Activated T-helper 1 cell treated with anti-CD3 and anti-CD28 coated beads, Interleukin-12 subunit alpha, Interleukin-12 subunit beta, Interleukin-2, Interleukin-4 antibody, amounts not matched to agents 30 ng/mL and 10 ng/mL and 1 ng/mL, durations not matched to agents 14 hours and 24 hours and 36 hours (primary cell): ENCODE data around the gene LOXHD1. TPM values are rescaled to one million over a fixed set of nuclear protein-coding genes. Genes with fewer than 3 reads are reported as not detected.

Source experiments
- DNase-seq: peaks from one replicate; pipeline ENCODE4 v3.0.0; 2021; ENCODE audit warnings: low spot score
- H3K27ac Mint-ChIP-seq: one replicate; pipeline ENCODE4 v1.8.0; 2021; ENCODE audit warnings: mild to moderate bottlenecking, mixed read lengths
- H3K27me3 Mint-ChIP-seq: one replicate; pipeline ENCODE4 v1.8.0; 2022; ENCODE audit warnings: mild to moderate bottlenecking, moderate library complexity, mixed read lengths; ENCODE audit not compliant: insufficient read depth
- H3K36me3 Mint-ChIP-seq: one replicate; pipeline ENCODE4 v1.8.0; 2021; ENCODE audit warnings: low read depth, mixed read lengths
- H3K4me1 Mint-ChIP-seq: one replicate; pipeline ENCODE4 v1.8.0; 2021; ENCODE audit warnings: low read depth, mixed read lengths
- H3K4me3 Mint-ChIP-seq: one replicate; pipeline ENCODE4 v1.8.0; 2021; ENCODE audit warnings: mild to moderate bottlenecking, moderate library complexity, mixed read lengths
- H3K9me3 Mint-ChIP-seq: one replicate; pipeline ENCODE4 v1.8.0; 2021; ENCODE audit warnings: mixed read lengths
- intact Hi-C: fragments of 100-400 bp; cut with micrococcal nuclease; formaldehyde crosslinking; loops from one replicate; pipeline ENCODE4 v1.15.1; 2024
- total RNA-seq: library from RNA; stranded (reverse); gene quantifications from 2 replicates; pipeline ENCODE4 v1.2.3, GENCODE V29; 2022

Gene LOXHD1
- total RNA-seq, 1 donor from 2014 or later: not detected

- Mint-ChIP-seq H3K36me3 (no peaks in the 10 kb centered on the region), H3K27me3 (peaks cover 14% of the 10 kb centered on the region), H3K27ac (no peak overlapping the region), H3K9me3 (no peaks in the 10 kb centered on the region), H3K4me3 (no peak overlapping the region), H3K4me1 (no peaks in the 10 kb centered on the region)
- no peak for DNase-seq
- intact Hi-C loops: no loop called here
These were observed 172.0 kb downstream of the LOXHD1 start for GRCh38 chr18:46484971-46485370.

- intact Hi-C loops: no loop called here
These were observed 174.2 kb downstream of the LOXHD1 start for GRCh38 chr18:46482831-46483230.

GRCh38 chr18:46481847-46482245 lies 175.2 kb downstream of the LOXHD1 start:
- intact Hi-C loops: loop anchor here (1.0 to 2.0 kb wide), 4 partner anchors 177 to 334 kb away; no protein-coding TSS in a partner anchor
- Mint-ChIP-seq H3K27me3 (peaks cover 13% of the 10 kb centered on the region), H3K4me1 (no peaks in the 10 kb centered on the region), H3K9me3 (no peaks in the 10 kb centered on the region), H3K4me3 (no peak overlapping the region), H3K36me3 (no peaks in the 10 kb centered on the region), H3K27ac (no peak overlapping the region)
- DNase-seq: no peak

More at GRCh38 chr18:46482831-46483230, 174.2 kb downstream of the LOXHD1 start:
- Mint-ChIP-seq H3K27me3 (peaks cover 13% of the 10 kb centered on the region), H3K4me3 (no peak overlapping the region), H3K4me1 (no peaks in the 10 kb centered on the region), H3K9me3 (no peaks in the 10 kb centered on the region), H3K36me3 (no peaks in the 10 kb centered on the region), H3K27ac (no peak overlapping the region)
- DNase-seq: no peak

- DNase-seq: peak; percentile 27
- intact Hi-C loops: loop anchor here (1.0 to 2.0 kb wide), 4 partner anchors 178 to 333 kb away; no protein-coding TSS in a partner anchor
These were observed 175.8 kb downstream of the LOXHD1 start for GRCh38 chr18:46481048-46481846.

GRCh38 chr18:46480226-46480625 lies 176.8 kb downstream of the LOXHD1 start:
- no peaks in the 10 kb centered on the region for H3K4me1 Mint-ChIP-seq
- H3K27ac Mint-ChIP-seq: no peak overlapping the region
- peaks cover 13% of the 10 kb centered on the region for H3K27me3 Mint-ChIP-seq
- intact Hi-C loops: loop anchor here (2.0 kb wide), 1 partner anchor 179 kb away; no protein-coding TSS in a partner anchor
- no peaks in the 10 kb centered on the region for H3K9me3 Mint-ChIP-seq
- DNase-seq: no peak
- H3K4me3 Mint-ChIP-seq: no peak overlapping the region
- no peaks in the 10 kb centered on the region for H3K36me3 Mint-ChIP-seq

More at GRCh38 chr18:46481048-46481846, 175.8 kb downstream of the LOXHD1 start:
- Mint-ChIP-seq H3K4me3 (no peak overlapping the region), H3K27me3 (peaks cover 13% of the 10 kb centered on the region), H3K27ac (no peak overlapping the region), H3K9me3 (no peaks in the 10 kb centered on the region), H3K4me1 (no peaks in the 10 kb centered on the region), H3K36me3 (no peaks in the 10 kb centered on the region)

GRCh38 chr18:46478796-46479195 lies 178.2 kb downstream of the LOXHD1 start:
- Mint-ChIP-seq H3K36me3 (no peaks in the 10 kb centered on the region), H3K9me3 (no peaks in the 10 kb centered on the region), H3K27me3 (peaks cover 6% of the 10 kb centered on the region), H3K4me3 (no peak overlapping the region), H3K27ac (no peak overlapping the region), H3K4me1 (no peaks in the 10 kb centered on the region)
- intact Hi-C loops: no loop called here
- DNase-seq: no peak

GRCh38 chr18:46477425-46478011 lies 179.5 kb downstream of the LOXHD1 start:
- Mint-ChIP-seq H3K27me3 (peaks cover 2% of the 10 kb centered on the region), H3K4me1 (no peaks in the 10 kb centered on the region), H3K36me3 (no peaks in the 10 kb centered on the region), H3K4me3 (no peak overlapping the region), H3K9me3 (no peaks in the 10 kb centered on the region), H3K27ac (no peak overlapping the region)
- no peak for DNase-seq
- intact Hi-C loops: no loop called here

- Mint-ChIP-seq H3K27ac (no peak overlapping the region), H3K4me3 (no peak overlapping the region), H3K4me1 (no peaks in the 10 kb centered on the region), H3K36me3 (no peaks in the 10 kb centered on the region), H3K27me3 (peaks cover 8% of the 10 kb centered on the region), H3K9me3 (no peaks in the 10 kb centered on the region)
- DNase-seq: no peak
- intact Hi-C loops: no loop called here
These were observed 181.6 kb downstream of the LOXHD1 start for GRCh38 chr18:46475390-46475752.

GRCh38 chr18:46474487-46475389 lies 182.3 kb downstream of the LOXHD1 start:
- Mint-ChIP-seq H3K9me3 (no peaks in the 10 kb centered on the region), H3K4me1 (no peaks in the 10 kb centered on the region), H3K36me3 (no peaks in the 10 kb centered on the region), H3K27ac (no peak overlapping the region), H3K4me3 (no peak overlapping the region), H3K27me3 (peaks cover 6% of the 10 kb centered on the region)
- no peak for DNase-seq
- intact Hi-C loops: no loop called here

GRCh38 chr18:46471809-46472498 lies 185.1 kb downstream of the LOXHD1 start:
- H3K27ac Mint-ChIP-seq: no peak overlapping the region

GRCh38 chr18:46470714-46471113 lies 186.3 kb downstream of the LOXHD1 start:
- no peak overlapping the region for H3K27ac Mint-ChIP-seq
- no peak overlapping the region for H3K4me3 Mint-ChIP-seq
- H3K9me3 Mint-ChIP-seq: no peaks in the 10 kb centered on the region
- intact Hi-C loops: no loop called here
- no peaks in the 10 kb centered on the region for H3K36me3 Mint-ChIP-seq
- peaks cover 9% of the 10 kb centered on the region for H3K27me3 Mint-ChIP-seq
- no peak for DNase-seq
- H3K4me1 Mint-ChIP-seq: no peaks in the 10 kb centered on the region

More at GRCh38 chr18:46471809-46472498, 185.1 kb downstream of the LOXHD1 start:
- Mint-ChIP-seq H3K4me3 (no peak overlapping the region), H3K9me3 (no peaks in the 10 kb centered on the region), H3K4me1 (no peaks in the 10 kb centered on the region), H3K36me3 (no peaks in the 10 kb centered on the region), H3K27me3 (peaks cover 6% of the 10 kb centered on the region)
- no peak for DNase-seq
- intact Hi-C loops: no loop called here

GRCh38 chr18:46469186-46469915 lies 187.7 kb downstream of the LOXHD1 start:
- no peaks in the 10 kb centered on the region for H3K36me3 Mint-ChIP-seq
- H3K27me3 Mint-ChIP-seq: peaks cover 9% of the 10 kb centered on the region
- intact Hi-C loops: no loop called here
- no peak for DNase-seq
- H3K4me1 Mint-ChIP-seq: no peaks in the 10 kb centered on the region
- H3K4me3 Mint-ChIP-seq: no peak overlapping the region
- H3K27ac Mint-ChIP-seq: no peak overlapping the region
- H3K9me3 Mint-ChIP-seq: no peaks in the 10 kb centered on the region
